Ishikawa (cell line): Measurements from ENCODE around the gene CORO1C.

Source experiments
- CREB1 ChIP-seq: IDR thresholded peaks from 2 replicates; pipeline ENCODE4 v1.6.1; 2012; ENCODE audit warnings: low read depth
- MAX ChIP-seq: IDR thresholded peaks from 2 replicates; pipeline ENCODE4 v1.6.1; 2012
- RAD21 ChIP-seq: IDR thresholded peaks from 2 replicates; pipeline ENCODE4 v1.6.1; 2012; ENCODE audit warnings: low read depth
- REST ChIP-seq: IDR thresholded peaks from 2 replicates; pipeline ENCODE4 v1.6.1; 2012; ENCODE audit warnings: low read depth, mild to moderate bottlenecking
- USF1 ChIP-seq: IDR thresholded peaks from 2 replicates; pipeline ENCODE4 v1.6.1; 2012
- YY1 ChIP-seq: IDR thresholded peaks from 2 replicates; pipeline ENCODE4 v1.6.1; 2012; ENCODE audit warnings: low read depth
- ZBTB7A ChIP-seq: IDR thresholded peaks from 2 replicates; pipeline ENCODE4 v1.6.1; 2012; ENCODE audit warnings: low read depth

GRCh38 chr12:108637222-108637971 is 93.9 kb downstream of the CORO1C start:
- no peak for TF ChIP-seq RAD21
- TF ChIP-seq MAX: no peak
- no peak for TF ChIP-seq CREB1
- no peak for TF ChIP-seq REST
- TF ChIP-seq YY1: no peak
- no peak for TF ChIP-seq ZBTB7A
- TF ChIP-seq USF1: no peak
